ENCODE measurements around the gene SLC9A2. TPM values are rescaled to one million over a fixed set of nuclear protein-coding genes. Genes with fewer than 3 reads are reported as not detected.

Gene SLC9A2
- total RNA-seq, 1 donor from 2014 or later, result 0.06 TPM

- DNase-seq (ENCODE audit: extremely low read depth, low read depth, low spot score), result no peak
Observed at GRCh38 chr2:102724016-102724490, 104.7 kb downstream of the SLC9A2 start.

- no peak for DNase-seq (ENCODE audit: extremely low read depth, low read depth, low spot score)
Observed at GRCh38 chr2:102724553-102724952, 105.2 kb downstream of the SLC9A2 start.

GRCh38 chr2:102726128-102727087 is 107.1 kb downstream of the SLC9A2 start:
- no peak for DNase-seq (ENCODE audit: extremely low read depth, low read depth, low spot score)

- DNase-seq (ENCODE audit: extremely low read depth, low read depth, low spot score), result no peak
Observed at GRCh38 chr2:102735416-102736109, 116.2 kb downstream of the SLC9A2 start.

- no peak for DNase-seq (ENCODE audit: extremely low read depth, low read depth, low spot score)
Observed at GRCh38 chr2:102736110-102736409, 116.7 kb downstream of the SLC9A2 start.

- DNase-seq (ENCODE audit: extremely low read depth, low read depth, low spot score), result no peak
Observed at GRCh38 chr2:102736410-102737409, 117.4 kb downstream of the SLC9A2 start.

- no peak for DNase-seq (ENCODE audit: extremely low read depth, low read depth, low spot score)
Observed at GRCh38 chr2:102737431-102737830, 118.1 kb downstream of the SLC9A2 start.

- DNase-seq (ENCODE audit: extremely low read depth, low read depth, low spot score), result no peak
Observed at GRCh38 chr2:102743259-102743658, 123.9 kb downstream of the SLC9A2 start.

GRCh38 chr2:102748107-102748506 is 128.8 kb downstream of the SLC9A2 start:
- DNase-seq (ENCODE audit: extremely low read depth, low read depth, low spot score), result no peak

- no peak for DNase-seq (ENCODE audit: extremely low read depth, low read depth, low spot score)
Observed at GRCh38 chr2:102749938-102750337, 130.6 kb downstream of the SLC9A2 start.

- no peak for DNase-seq (ENCODE audit: extremely low read depth, low read depth, low spot score)
Observed at GRCh38 chr2:102753563-102754159, 134.3 kb downstream of the SLC9A2 start.

GRCh38 chr2:102754456-102755145 is 135.2 kb downstream of the SLC9A2 start:
- DNase-seq (ENCODE audit: extremely low read depth, low read depth, low spot score), result no peak

GRCh38 chr2:102755284-102755683 is 135.9 kb downstream of the SLC9A2 start:
- no peak for DNase-seq (ENCODE audit: extremely low read depth, low read depth, low spot score)

GRCh38 chr2:102758439-102758838 is 139.1 kb downstream of the SLC9A2 start:
- no peak for DNase-seq (ENCODE audit: extremely low read depth, low read depth, low spot score)

Other genes with a start within 250 kb of the SLC9A2 start
- not detected in 2 replicates for gene IL18RAP, start 196.4 kb upstream of the SLC9A2 start, total RNA-seq
- not detected in 2 replicates for gene SLC9A4, start 146.3 kb upstream of the SLC9A2 start, total RNA-seq
- 0.10 and 2.2 TPM in 2 replicates for gene TMEM182, start 142.5 kb downstream of the SLC9A2 start, total RNA-seq

Measured in glomerular endothelial cell (primary cell).